Left forelimb (tissue), 1 donor: Measurements from ENCODE around the gene ALG2.

Source experiments
- DNase-seq: peaks from one replicate; pipeline ENCODE4 v3.0.0-alpha.2; 2018; ENCODE audit warnings: low spot score

Gene ALG2

GRCh38 chr9:99221621-99222415, at the start of gene ALG2, which contains the start of gene SEC61B:
TSS of gene ALG2 (minus strand) at chr9:99221942. CDS start at chr9:99221894, 48 bp downstream.
TSS of gene SEC61B (plus strand) at chr9:99222282. CDS start at chr9:99222364, 82 bp downstream.
- DNase-seq: peak; percentile 95

GRCh38 chr9:99270491-99270890, 48.7 kb upstream of the ALG2 start:
- no peak for DNase-seq

GRCh38 chr9:99269416-99269815, 47.7 kb upstream of the ALG2 start:
- DNase-seq: no peak

GRCh38 chr9:99266255-99267023, 44.7 kb upstream of the ALG2 start:
- peak; percentile 83 for DNase-seq

GRCh38 chr9:99265691-99266090, 43.9 kb upstream of the ALG2 start:
- no peak for DNase-seq

- DNase-seq: no peak
Measured at GRCh38 chr9:99264070-99264680, 42.4 kb upstream of the ALG2 start.

GRCh38 chr9:99262949-99263418, 41.2 kb upstream of the ALG2 start:
- DNase-seq: no peak

GRCh38 chr9:99261923-99262322, 40.2 kb upstream of the ALG2 start:
- no peak for DNase-seq

- peak; percentile 77 for DNase-seq
Measured at GRCh38 chr9:99259231-99259918, 37.6 kb upstream of the ALG2 start.

- DNase-seq: no peak
Measured at GRCh38 chr9:99257723-99258389, 36.1 kb upstream of the ALG2 start.

GRCh38 chr9:99255651-99256050, 33.9 kb upstream of the ALG2 start:
- DNase-seq: no peak

GRCh38 chr9:99253772-99254431, 32.2 kb upstream of the ALG2 start:
- DNase-seq: no peak

- DNase-seq: no peak
Measured at GRCh38 chr9:99253134-99253533, 31.4 kb upstream of the ALG2 start.

- no peak for DNase-seq
Measured at GRCh38 chr9:99251157-99251556, 29.4 kb upstream of the ALG2 start.

- no peak for DNase-seq
Measured at GRCh38 chr9:99249619-99250018, 27.9 kb upstream of the ALG2 start.

- no peak for DNase-seq
Measured at GRCh38 chr9:99244344-99245260, 22.9 kb upstream of the ALG2 start.

GRCh38 chr9:99241106-99241505, 19.4 kb upstream of the ALG2 start:
- no peak for DNase-seq

GRCh38 chr9:99239341-99240060, 17.8 kb upstream of the ALG2 start:
- DNase-seq: no peak

- no peak for DNase-seq
Measured at GRCh38 chr9:99238331-99238730, 16.6 kb upstream of the ALG2 start.
